Stimulated activated CD8-positive, alpha-beta memory T cell treated with anti-CD3 and anti-CD28 coated beads, Interleukin-4, amount 100 ng/mL, for 1 hour (primary cell): Measurements from ENCODE around the gene LONRF2.

Experiments
- DNase-seq, 2 donors: peaks; one replicate each; pipeline ENCODE4 v3.0.0-alpha.2; 2020; ENCODE audit warnings: low read depth in 2 of 2, low spot score in 1 of 2

LONRF2 gene

GRCh38 chr2:100237770-100238169, 84.5 kb downstream of the LONRF2 start:
- DNase-seq = no peak

- no peak for DNase-seq
Observed at GRCh38 chr2:100237163-100237562, 85.1 kb downstream of the LONRF2 start.

GRCh38 chr2:100236166-100236565, 86.1 kb downstream of the LONRF2 start:
- DNase-seq = no peak

GRCh38 chr2:100235581-100235980, 86.7 kb downstream of the LONRF2 start:
- no peak for DNase-seq

GRCh38 chr2:100235098-100235497, 87.2 kb downstream of the LONRF2 start:
- DNase-seq = no peak

- no peak for DNase-seq
Observed at GRCh38 chr2:100234141-100234540, 88.2 kb downstream of the LONRF2 start.

GRCh38 chr2:100233061-100233460, 89.2 kb downstream of the LONRF2 start:
- DNase-seq = no peak

- DNase-seq = no peak
Observed at GRCh38 chr2:100230754-100231153, 91.5 kb downstream of the LONRF2 start.

GRCh38 chr2:100228967-100229366, 93.3 kb downstream of the LONRF2 start:
- no peak for DNase-seq

GRCh38 chr2:100228415-100228814, 93.9 kb downstream of the LONRF2 start:
- DNase-seq = no peak

GRCh38 chr2:100224988-100225710, 97.2 kb downstream of the LONRF2 start:
- DNase-seq = no peak

- no peak for DNase-seq
Observed at GRCh38 chr2:100223502-100223901, 98.8 kb downstream of the LONRF2 start.
